Neural cell (in vitro differentiated cells): ENCODE data around the gene CTRB1. TPM values are rescaled to one million over a fixed set of nuclear protein-coding genes. Genes with fewer than 3 reads are reported as not detected.

ENCODE experiments used
- H2AFZ ChIP-seq: fragments of 200-600, 300-800 bp; sonication (generic), shearing (Covaris generic); 2 replicates; pipeline ENCODE4 v1.6.0; 2014; ENCODE audit warnings: low read depth, mild to moderate bottlenecking, antibody characterized with exemption, low read length, moderate library complexity
- H3F3A ChIP-seq: fragments of 200-600 bp; shearing (Covaris generic); 2 replicates; pipeline ENCODE4 v1.6.1; 2016; ENCODE audit warnings: mild to moderate bottlenecking, moderate library complexity, mixed read lengths, antibody characterized with exemption, low read length; ENCODE audit not compliant: insufficient read depth, poor library complexity, severe bottlenecking
- H3K27ac ChIP-seq: fragments of 200-600, 300-800 bp; sonication (generic), shearing (Covaris generic); 2 replicates; pipeline ENCODE4 v1.5.1; 2014; ENCODE audit warnings: mild to moderate bottlenecking, low read length, moderate library complexity
- H3K27me3 ChIP-seq: fragments of 300-800, 200-600 bp; sonication (generic), shearing (Covaris generic); 2 replicates; pipeline ENCODE4 v1.6.0; 2014; ENCODE audit warnings: mild to moderate bottlenecking, low read depth, low read length, moderate library complexity; ENCODE audit not compliant: insufficient read depth
- H3K36me3 ChIP-seq: fragments of 300-800, 200-600 bp; sonication (generic), shearing (Covaris generic); 2 replicates; pipeline ENCODE4 v1.5.1; 2014; ENCODE audit warnings: mild to moderate bottlenecking, antibody characterized with exemption, low read length, moderate library complexity; ENCODE audit not compliant: insufficient read depth
- H3K4me2 ChIP-seq: fragments of 300-800, 200-600 bp; sonication (generic), shearing (Covaris generic); 2 replicates; pipeline ENCODE4 v1.6.0; 2014; ENCODE audit warnings: mild to moderate bottlenecking, low read length
- H3K4me3 ChIP-seq: fragments of 300-800, 200-600 bp; sonication (generic), shearing (Covaris generic); 2 replicates; pipeline ENCODE4 v1.5.1; 2014; ENCODE audit warnings: mild to moderate bottlenecking, low read length, moderate library complexity
- H3K79me2 ChIP-seq: fragments of 200-600 bp; shearing (Covaris generic); replicated peaks from 2 replicates; pipeline ENCODE4 v1.6.0; 2014; ENCODE audit warnings: mild to moderate bottlenecking, low read length, moderate library complexity; ENCODE audit not compliant: insufficient read depth
- H3K9ac ChIP-seq: fragments of 300-800, 200-600 bp; sonication (generic), shearing (Covaris generic); 2 replicates; pipeline ENCODE4 v1.6.1; 2016; ENCODE audit warnings: mild to moderate bottlenecking, low read length, mixed read lengths
- H3K9me2 ChIP-seq: fragments of 200-600 bp; shearing (Covaris generic); 2 replicates; pipeline ENCODE4 v1.6.1; 2016; ENCODE audit warnings: mild to moderate bottlenecking, low read length, mixed read lengths; ENCODE audit not compliant: insufficient read depth
- H3K9me3 ChIP-seq: fragments of 200-600, 300-800 bp; sonication (generic), shearing (Covaris generic); 2 replicates; pipeline ENCODE4 v1.6.1; 2016; ENCODE audit warnings: mild to moderate bottlenecking, mixed run types, low read length, moderate library complexity, mixed read lengths
- H4K20me1 ChIP-seq: fragments of 200-600 bp; shearing (Covaris generic); 2 replicates; pipeline ENCODE4 v1.6.1; 2016; ENCODE audit warnings: mild to moderate bottlenecking, mixed run types; ENCODE audit not compliant: insufficient read depth
- EP300 ChIP-seq: fragments of 450-650 bp; conservative IDR thresholded peaks from 2 replicates; pipeline ENCODE4 v1.6.1; 2014; ENCODE audit warnings: antibody characterized with exemption, mild to moderate bottlenecking, moderate library complexity; ENCODE audit not compliant: poor library complexity, severe bottlenecking
- EZH2 ChIP-seq: fragments of 200-600, 300-800 bp; shearing (Covaris generic), sonication (generic); IDR thresholded peaks from 2 replicates; pipeline ENCODE4 v1.6.1; 2014; ENCODE audit warnings: antibody characterized with exemption, low read length, borderline replicate concordance, mild to moderate bottlenecking; ENCODE audit not compliant: insufficient read depth, poor library complexity, severe bottlenecking
- MXI1 ChIP-seq: fragments of 450-650 bp; conservative IDR thresholded peaks from 2 replicates; pipeline ENCODE4 v1.6.1; 2014; ENCODE audit warnings: antibody characterized with exemption, mild to moderate bottlenecking; ENCODE audit not compliant: poor library complexity, severe bottlenecking
- POLR2AphosphoS5 ChIP-seq: IDR thresholded peaks from 2 replicates; pipeline ENCODE4 v1.6.1; 2012
- RAD21 ChIP-seq: fragments of 450-650 bp; conservative IDR thresholded peaks from 2 replicates; pipeline ENCODE4 v1.6.1; 2014; ENCODE audit warnings: antibody characterized with exemption, mild to moderate bottlenecking, moderate library complexity
- SMC3 ChIP-seq: fragments of 450-650 bp; conservative IDR thresholded peaks from 2 replicates; pipeline ENCODE4 v1.6.1; 2014; ENCODE audit warnings: antibody characterized with exemption, mild to moderate bottlenecking, moderate library complexity; ENCODE audit not compliant: poor library complexity
- TAF1 ChIP-seq: IDR thresholded peaks from 2 replicates; pipeline ENCODE4 v1.6.1; 2012; ENCODE audit warnings: low read depth
- polyA plus RNA-seq: library from polyadenylated mRNA; depleted of rRNA; stranded (reverse); fragments of >200 nt; gene quantifications from 2 replicates; pipeline ENCODE4 v1.2.3, GENCODE V29; 2014
- TF ChIP-seq, protein P1 (sequence below): IDR thresholded peaks from 2 replicates; pipeline ENCODE4 v1.6.1; 2012; ENCODE audit warnings: borderline replicate concordance
- TF ChIP-seq, protein P2 (sequence below): fragments of 450-650 bp; IDR thresholded peaks from 2 replicates; pipeline ENCODE4 v1.5.1; 2014; ENCODE audit warnings: antibody characterized with exemption, mild to moderate bottlenecking, moderate library complexity; ENCODE audit not compliant: poor library complexity, severe bottlenecking

Gene CTRB1
- polyA plus RNA-seq, 1 donor from 2014 or later, result not detected

DNA sequence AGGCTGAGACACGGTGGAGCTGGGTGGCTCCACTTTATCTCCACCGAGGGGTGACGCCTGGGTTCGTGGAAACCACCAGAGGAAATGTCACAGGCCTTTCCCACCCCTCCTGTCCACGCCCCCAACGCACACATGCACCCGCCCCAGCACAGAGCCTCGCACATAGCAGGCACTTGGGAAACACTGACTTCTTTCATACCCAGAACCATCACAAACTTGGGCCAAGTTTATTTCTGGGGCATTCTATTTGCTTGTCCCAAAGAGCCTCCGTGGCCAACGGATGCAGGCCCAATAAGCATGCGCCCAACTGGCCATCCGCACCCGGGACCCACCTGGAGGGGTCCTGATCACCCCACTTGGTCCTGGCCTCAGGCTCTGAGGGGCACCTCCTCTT lies 29.4 kb downstream of the CTRB1 start:
- Histone ChIP-seq H3K4me2 (no peak overlapping the region), H3K27ac (no peak overlapping the region), H3K27me3 (no peaks in the 10 kb centered on the region), H3F3A (no peaks in the 10 kb centered on the region), H2AFZ (no peak overlapping the region), H3K79me2 (peaks cover 32% of the 10 kb centered on the region), H4K20me1 (peaks cover 10% of the 10 kb centered on the region), H3K36me3 (no peaks in the 10 kb centered on the region), H3K4me3 (no peak overlapping the region), H3K9ac (no peak overlapping the region), H3K9me3 (no peaks in the 10 kb centered on the region), H3K9me2 (no peaks in the 10 kb centered on the region)
- no peak for TF ChIP-seq EP300
- TF ChIP-seq SMC3, result no peak
- TF ChIP-seq RAD21, result no peak
- TF ChIP-seq MXI1, result no peak
- TF ChIP-seq, protein P1, sequence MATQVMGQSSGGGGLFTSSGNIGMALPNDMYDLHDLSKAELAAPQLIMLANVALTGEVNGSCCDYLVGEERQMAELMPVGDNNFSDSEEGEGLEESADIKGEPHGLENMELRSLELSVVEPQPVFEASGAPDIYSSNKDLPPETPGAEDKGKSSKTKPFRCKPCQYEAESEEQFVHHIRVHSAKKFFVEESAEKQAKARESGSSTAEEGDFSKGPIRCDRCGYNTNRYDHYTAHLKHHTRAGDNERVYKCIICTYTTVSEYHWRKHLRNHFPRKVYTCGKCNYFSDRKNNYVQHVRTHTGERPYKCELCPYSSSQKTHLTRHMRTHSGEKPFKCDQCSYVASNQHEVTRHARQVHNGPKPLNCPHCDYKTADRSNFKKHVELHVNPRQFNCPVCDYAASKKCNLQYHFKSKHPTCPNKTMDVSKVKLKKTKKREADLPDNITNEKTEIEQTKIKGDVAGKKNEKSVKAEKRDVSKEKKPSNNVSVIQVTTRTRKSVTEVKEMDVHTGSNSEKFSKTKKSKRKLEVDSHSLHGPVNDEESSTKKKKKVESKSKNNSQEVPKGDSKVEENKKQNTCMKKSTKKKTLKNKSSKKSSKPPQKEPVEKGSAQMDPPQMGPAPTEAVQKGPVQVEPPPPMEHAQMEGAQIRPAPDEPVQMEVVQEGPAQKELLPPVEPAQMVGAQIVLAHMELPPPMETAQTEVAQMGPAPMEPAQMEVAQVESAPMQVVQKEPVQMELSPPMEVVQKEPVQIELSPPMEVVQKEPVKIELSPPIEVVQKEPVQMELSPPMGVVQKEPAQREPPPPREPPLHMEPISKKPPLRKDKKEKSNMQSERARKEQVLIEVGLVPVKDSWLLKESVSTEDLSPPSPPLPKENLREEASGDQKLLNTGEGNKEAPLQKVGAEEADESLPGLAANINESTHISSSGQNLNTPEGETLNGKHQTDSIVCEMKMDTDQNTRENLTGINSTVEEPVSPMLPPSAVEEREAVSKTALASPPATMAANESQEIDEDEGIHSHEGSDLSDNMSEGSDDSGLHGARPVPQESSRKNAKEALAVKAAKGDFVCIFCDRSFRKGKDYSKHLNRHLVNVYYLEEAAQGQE, result no peak
- TF ChIP-seq POLR2AphosphoS5, result no peak
- TF ChIP-seq TAF1, result no peak
- TF ChIP-seq, protein P2, sequence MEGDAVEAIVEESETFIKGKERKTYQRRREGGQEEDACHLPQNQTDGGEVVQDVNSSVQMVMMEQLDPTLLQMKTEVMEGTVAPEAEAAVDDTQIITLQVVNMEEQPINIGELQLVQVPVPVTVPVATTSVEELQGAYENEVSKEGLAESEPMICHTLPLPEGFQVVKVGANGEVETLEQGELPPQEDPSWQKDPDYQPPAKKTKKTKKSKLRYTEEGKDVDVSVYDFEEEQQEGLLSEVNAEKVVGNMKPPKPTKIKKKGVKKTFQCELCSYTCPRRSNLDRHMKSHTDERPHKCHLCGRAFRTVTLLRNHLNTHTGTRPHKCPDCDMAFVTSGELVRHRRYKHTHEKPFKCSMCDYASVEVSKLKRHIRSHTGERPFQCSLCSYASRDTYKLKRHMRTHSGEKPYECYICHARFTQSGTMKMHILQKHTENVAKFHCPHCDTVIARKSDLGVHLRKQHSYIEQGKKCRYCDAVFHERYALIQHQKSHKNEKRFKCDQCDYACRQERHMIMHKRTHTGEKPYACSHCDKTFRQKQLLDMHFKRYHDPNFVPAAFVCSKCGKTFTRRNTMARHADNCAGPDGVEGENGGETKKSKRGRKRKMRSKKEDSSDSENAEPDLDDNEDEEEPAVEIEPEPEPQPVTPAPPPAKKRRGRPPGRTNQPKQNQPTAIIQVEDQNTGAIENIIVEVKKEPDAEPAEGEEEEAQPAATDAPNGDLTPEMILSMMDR, result no peak
- TF ChIP-seq EZH2, result no peak

DNA sequence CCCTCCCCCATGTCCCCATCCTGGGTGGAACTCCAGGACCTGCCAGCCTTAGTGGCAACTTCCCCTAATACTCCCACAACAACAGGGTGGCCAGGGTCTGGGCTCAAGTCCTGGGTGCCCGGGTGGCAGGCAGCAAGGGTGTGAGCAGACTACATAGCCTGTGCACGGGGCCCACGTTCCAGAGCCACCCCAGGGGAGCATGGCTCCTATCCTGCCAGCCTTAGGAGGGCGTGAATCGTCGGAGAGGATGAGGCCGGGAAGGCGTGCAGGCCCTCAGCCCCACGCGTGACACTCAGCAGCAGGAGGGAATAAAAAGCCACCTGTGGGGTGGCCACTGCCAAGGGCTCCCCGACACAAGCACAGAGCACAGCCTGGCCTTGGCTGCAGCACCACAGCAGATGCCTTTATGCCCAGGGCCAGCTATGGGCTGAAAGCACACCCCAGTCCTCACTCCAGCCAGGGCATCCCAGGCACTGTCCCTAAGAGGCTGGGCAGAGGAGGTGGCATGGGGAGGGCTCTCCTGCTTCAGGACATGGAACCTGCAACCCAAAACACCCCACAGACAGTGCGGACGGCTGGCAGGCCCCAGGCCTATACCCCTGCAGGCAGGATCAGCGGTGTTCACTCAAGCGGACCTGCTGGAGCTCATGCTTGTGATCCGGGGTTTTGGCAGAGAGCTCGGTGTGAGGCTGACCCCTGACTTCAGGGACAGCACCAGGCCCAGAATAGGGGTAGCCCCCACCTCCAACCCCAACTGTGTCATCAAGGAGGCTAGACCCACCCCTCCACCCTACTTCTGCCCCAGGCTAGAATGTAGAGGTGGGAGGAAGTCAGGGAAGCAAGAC lies 30.0 kb downstream of the CTRB1 start:
- Histone ChIP-seq H3K4me3 (no peak overlapping the region), H3K27ac (no peak overlapping the region), H3K9ac (no peak overlapping the region)

More for the DNA sequence above, 30.0 kb downstream of the CTRB1 start:
- H2AFZ ChIP-seq, result no peak overlapping the region
- peaks cover 10% of the 10 kb centered on the region for H4K20me1 ChIP-seq
- TF ChIP-seq POLR2AphosphoS5 (no peak), EP300 (no peak), MXI1 (no peak), EZH2 (no peak), SMC3 (no peak), RAD21 (no peak), TAF1 (no peak)
- TF ChIP-seq, protein P2, result no peak
- TF ChIP-seq, protein P1, result no peak
- no peaks in the 10 kb centered on the region for H3K27me3 ChIP-seq
- H3F3A ChIP-seq, result no peaks in the 10 kb centered on the region
- H3K79me2 ChIP-seq, result peaks cover 32% of the 10 kb centered on the region
- no peaks in the 10 kb centered on the region for H3K9me2 ChIP-seq
- H3K4me2 ChIP-seq, result no peak overlapping the region
- H3K36me3 ChIP-seq, result no peaks in the 10 kb centered on the region
- no peaks in the 10 kb centered on the region for H3K9me3 ChIP-seq
